K562 (cell line): ENCODE results near the gene ITGA11.

ENCODE experiments used
- GATAD2B ChIP-seq: fragments of 450-650 bp; IDR thresholded peaks from 2 replicates; pipeline ENCODE4 v1.6.1; 2017; ENCODE audit warnings: mild to moderate bottlenecking, borderline replicate concordance
- HDAC6 ChIP-seq: IDR thresholded peaks from 2 replicates; pipeline ENCODE4 v1.6.1; 2012; ENCODE audit warnings: low read depth, mild to moderate bottlenecking, control low read depth, inconsistent platforms, low read length, moderate library complexity

- TF ChIP-seq GATAD2B (no peak), HDAC6 (no peak)
Observed at GRCh38 chr15:68309024-68309423, 122.9 kb downstream of the ITGA11 start.
